IMR-90 (cell line): Measurements from ENCODE around the gene AMZ1.

Experiments
- BHLHE40 ChIP-seq: fragments of 150-350 bp; IDR thresholded peaks from 2 replicates; pipeline ENCODE4 v1.6.1; 2016; ENCODE audit warnings: mild to moderate bottlenecking, low read depth, low read length
- ELK1 ChIP-seq: fragments of 150-350 bp; IDR thresholded peaks from 2 replicates; pipeline ENCODE4 v1.6.1; 2016; ENCODE audit warnings: low read depth, mild to moderate bottlenecking, low read length, moderate library complexity, borderline replicate concordance
- FOS ChIP-seq: fragments of 150-350 bp; IDR thresholded peaks from 2 replicates; pipeline ENCODE4 v1.6.1; 2016; ENCODE audit warnings: low read depth, low read length
- POLR2A ChIP-seq: IDR thresholded peaks from 2 replicates; pipeline ENCODE4 v1.6.1; 2012; ENCODE audit warnings: mild to moderate bottlenecking, low read depth, low read length
- RAD21 ChIP-seq: IDR thresholded peaks from 2 replicates; pipeline ENCODE4 v1.6.1; 2012; ENCODE audit warnings: low read length, improper control_type of control experiment
- SMC3 ChIP-seq: fragments of 150-350 bp; IDR thresholded peaks from 2 replicates; pipeline ENCODE4 v1.6.1; 2016; ENCODE audit warnings: low read depth, mild to moderate bottlenecking, antibody characterized with exemption, low read length, moderate library complexity
- TF ChIP-seq, protein P1 (sequence below): conservative IDR thresholded peaks from 2 replicates; pipeline ENCODE4 v1.5.1; 2012; ENCODE audit warnings: mild to moderate bottlenecking, low read depth, low read length, improper control_type of control experiment

GRCh38 chr7:2649139-2649838 lies 38.7 kb upstream of the AMZ1 start:
- no peak for TF ChIP-seq RAD21
- TF ChIP-seq, protein P1, sequence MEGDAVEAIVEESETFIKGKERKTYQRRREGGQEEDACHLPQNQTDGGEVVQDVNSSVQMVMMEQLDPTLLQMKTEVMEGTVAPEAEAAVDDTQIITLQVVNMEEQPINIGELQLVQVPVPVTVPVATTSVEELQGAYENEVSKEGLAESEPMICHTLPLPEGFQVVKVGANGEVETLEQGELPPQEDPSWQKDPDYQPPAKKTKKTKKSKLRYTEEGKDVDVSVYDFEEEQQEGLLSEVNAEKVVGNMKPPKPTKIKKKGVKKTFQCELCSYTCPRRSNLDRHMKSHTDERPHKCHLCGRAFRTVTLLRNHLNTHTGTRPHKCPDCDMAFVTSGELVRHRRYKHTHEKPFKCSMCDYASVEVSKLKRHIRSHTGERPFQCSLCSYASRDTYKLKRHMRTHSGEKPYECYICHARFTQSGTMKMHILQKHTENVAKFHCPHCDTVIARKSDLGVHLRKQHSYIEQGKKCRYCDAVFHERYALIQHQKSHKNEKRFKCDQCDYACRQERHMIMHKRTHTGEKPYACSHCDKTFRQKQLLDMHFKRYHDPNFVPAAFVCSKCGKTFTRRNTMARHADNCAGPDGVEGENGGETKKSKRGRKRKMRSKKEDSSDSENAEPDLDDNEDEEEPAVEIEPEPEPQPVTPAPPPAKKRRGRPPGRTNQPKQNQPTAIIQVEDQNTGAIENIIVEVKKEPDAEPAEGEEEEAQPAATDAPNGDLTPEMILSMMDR: no peak
- no peak for TF ChIP-seq ELK1
- TF ChIP-seq POLR2A: no peak
- no peak for TF ChIP-seq SMC3
- no peak for TF ChIP-seq BHLHE40
- TF ChIP-seq FOS: no peak
